Measurements from ENCODE around the gene KCND2. TPM values are rescaled to one million over a fixed set of nuclear protein-coding genes. Genes with fewer than 3 reads are reported as not detected.

The KCND2 gene
- 0.01 TPM in 1 of 2 replicates, not detected in the other for polyA plus RNA-seq (2011; rRNA removed)
- polyA plus RNA-seq (2012; cell fraction: cytosol; rRNA removed) = 0.06 TPM in 1 of 2 replicates, not detected in the other
- not detected in 2 replicates for polyA plus RNA-seq (2012; cell fraction: nucleus; rRNA removed)
- not detected in 3 replicates for polyA plus RNA-seq (2017; fragmentation: RNase III; extraction: RNeasy Plus Mini Kit Qiagen cat#74134 plus additional on column Dnase treatment)
- not detected in 2 replicates for polyA minus RNA-seq (2011; rRNA and poly(A)+ RNA removed)

DNA sequence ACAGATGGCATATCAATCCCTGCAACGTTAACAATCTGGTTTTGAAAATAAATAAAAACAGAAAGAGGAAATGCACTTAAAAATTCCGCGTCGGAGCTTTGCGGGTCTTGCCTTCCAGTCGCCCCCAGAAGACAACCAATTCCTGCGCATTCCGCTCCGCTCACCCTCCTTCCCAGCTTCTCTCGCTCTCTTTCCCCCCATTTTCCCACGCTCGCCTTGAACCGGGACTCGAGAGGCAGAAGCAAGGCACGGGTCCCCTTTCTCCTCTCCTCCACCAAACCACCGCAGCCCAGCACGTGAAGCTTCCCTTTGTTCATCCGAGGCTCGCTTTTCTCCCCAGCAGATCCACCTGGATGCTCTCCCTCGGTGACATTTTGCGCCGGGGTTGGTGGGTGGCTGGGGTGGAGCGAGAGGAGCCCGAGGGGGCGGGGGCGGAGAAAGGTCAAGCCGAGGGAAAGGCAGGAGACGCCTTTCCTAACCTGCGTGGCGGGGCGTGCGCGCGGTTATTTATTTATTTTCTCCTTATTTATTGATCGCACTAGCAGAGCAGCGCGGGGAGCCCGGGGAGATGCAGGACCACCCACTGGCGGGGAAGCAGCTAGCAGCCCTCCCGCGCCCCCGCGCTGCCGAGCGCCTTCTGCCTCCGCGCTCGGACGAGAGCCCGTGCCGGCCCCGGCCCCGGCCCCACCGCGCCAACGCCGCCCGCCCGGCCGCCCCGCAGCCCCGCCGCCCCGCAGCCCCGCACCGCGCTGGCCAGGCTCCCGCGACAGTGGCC, at the start of gene KCND2:
TSS of gene KCND2 (plus strand) at position 475 of the 775 bp plus-strand sequence.
- DNase-seq (ENCODE audit: low read depth in 1 of 2, low spot score in 1 of 2) (no peak), ATAC-seq (peak; percentile 46 to 54; a peak in 4 of 6 replicates), FAIRE-seq (no peak)
- WGBS (ENCODE audit: missing lambda C conversion rate) = under 1% methylated on average over 40 of the region's 69 CpGs
- ChIA-PET CTCF (interaction anchor here (0.9 kb wide), 1 partner anchor 9 kb away, joined by 5 read pairs; no protein-coding TSS in a partner anchor), POLR2A (no interaction called here)
- Histone ChIP-seq H3K4me2 (peak within 1 kb of the TSS; percentile 97), H3K9me3 (no peaks in the 10 kb centered on the region), H3K27ac (no peak within 1 kb of the TSS), H3K4me1 (peaks cover 8% of the 10 kb centered on the region), H3K4me3 (peak within 1 kb of the TSS; percentile 40)
- TF ChIP-seq CHD4 (IDR thresholded peaks at IDR 0.05; ENCODE audit: borderline replicate concordance) = no peak
- TF ChIP-seq RNF2 (IDR thresholded peaks at IDR 0.05; ENCODE audit: borderline replicate concordance, low read depth) = peak; percentile 54; the same call in 1 of the 2 replicates

DNA sequence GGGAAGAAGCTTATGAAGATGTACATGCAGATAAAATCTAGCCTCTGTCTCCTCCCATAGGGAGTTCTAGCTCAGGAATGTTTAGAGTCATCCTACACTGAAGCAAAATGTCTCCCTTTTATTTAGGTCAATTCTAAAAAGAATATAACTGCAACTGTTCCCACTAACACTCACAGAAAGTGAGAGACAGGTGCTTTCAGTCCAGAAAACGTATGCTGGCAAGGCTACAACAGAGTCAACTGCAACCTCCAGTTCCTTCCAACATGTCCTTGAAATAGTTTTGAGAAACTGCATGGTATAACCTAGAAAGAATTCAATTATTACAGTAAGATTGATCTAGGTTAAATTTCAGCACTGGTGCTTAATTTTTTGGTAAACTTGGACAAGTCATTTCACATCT, 46.8 kb upstream of the KCND2 start:
- CTCF ChIA-PET = no interaction called here
- Histone ChIP-seq H3K4me1 (no peaks in the 10 kb centered on the region), H3K27ac (no peak overlapping the region), H3K4me3 (no peak overlapping the region), H3K4me2 (no peak overlapping the region), H3K9me3 (no peaks in the 10 kb centered on the region)
- no peak for ATAC-seq
- FAIRE-seq = no peak
- no peak for DNase-seq (ENCODE audit: low read depth in 1 of 2, low spot score in 1 of 2)
- POLR2A ChIA-PET = no interaction called here
- WGBS (ENCODE audit: missing lambda C conversion rate) = 0% methylated on average over 1 of the region's 1 CpG
- TF ChIP-seq TFCP2L1 (CRISPR knock-in tag; IDR thresholded peaks at IDR 0.05) (no peak), CEBPB (IDR thresholded peaks at IDR 0.05) (no peak), SMC3 (IDR thresholded peaks at IDR 0.05) (no peak), EHMT2 (IDR thresholded peaks at IDR 0.05; ENCODE audit: low read depth) (no peak), RARB (CRISPR knock-in tag; IDR thresholded peaks at IDR 0.05) (no peak), TP53 (CRISPR knock-in tag; IDR thresholded peaks at IDR 0.05) (no peak), KDM5A (IDR thresholded peaks at IDR 0.05) (no peak), POLR2AphosphoS2 (conservative IDR thresholded peaks at IDR 0.05; ENCODE audit: low read length) (no peak)
- TF ChIP-seq, protein P1, sequence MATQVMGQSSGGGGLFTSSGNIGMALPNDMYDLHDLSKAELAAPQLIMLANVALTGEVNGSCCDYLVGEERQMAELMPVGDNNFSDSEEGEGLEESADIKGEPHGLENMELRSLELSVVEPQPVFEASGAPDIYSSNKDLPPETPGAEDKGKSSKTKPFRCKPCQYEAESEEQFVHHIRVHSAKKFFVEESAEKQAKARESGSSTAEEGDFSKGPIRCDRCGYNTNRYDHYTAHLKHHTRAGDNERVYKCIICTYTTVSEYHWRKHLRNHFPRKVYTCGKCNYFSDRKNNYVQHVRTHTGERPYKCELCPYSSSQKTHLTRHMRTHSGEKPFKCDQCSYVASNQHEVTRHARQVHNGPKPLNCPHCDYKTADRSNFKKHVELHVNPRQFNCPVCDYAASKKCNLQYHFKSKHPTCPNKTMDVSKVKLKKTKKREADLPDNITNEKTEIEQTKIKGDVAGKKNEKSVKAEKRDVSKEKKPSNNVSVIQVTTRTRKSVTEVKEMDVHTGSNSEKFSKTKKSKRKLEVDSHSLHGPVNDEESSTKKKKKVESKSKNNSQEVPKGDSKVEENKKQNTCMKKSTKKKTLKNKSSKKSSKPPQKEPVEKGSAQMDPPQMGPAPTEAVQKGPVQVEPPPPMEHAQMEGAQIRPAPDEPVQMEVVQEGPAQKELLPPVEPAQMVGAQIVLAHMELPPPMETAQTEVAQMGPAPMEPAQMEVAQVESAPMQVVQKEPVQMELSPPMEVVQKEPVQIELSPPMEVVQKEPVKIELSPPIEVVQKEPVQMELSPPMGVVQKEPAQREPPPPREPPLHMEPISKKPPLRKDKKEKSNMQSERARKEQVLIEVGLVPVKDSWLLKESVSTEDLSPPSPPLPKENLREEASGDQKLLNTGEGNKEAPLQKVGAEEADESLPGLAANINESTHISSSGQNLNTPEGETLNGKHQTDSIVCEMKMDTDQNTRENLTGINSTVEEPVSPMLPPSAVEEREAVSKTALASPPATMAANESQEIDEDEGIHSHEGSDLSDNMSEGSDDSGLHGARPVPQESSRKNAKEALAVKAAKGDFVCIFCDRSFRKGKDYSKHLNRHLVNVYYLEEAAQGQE (IDR thresholded peaks at IDR 0.05) = no peak
- TF ChIP-seq, protein P2, sequence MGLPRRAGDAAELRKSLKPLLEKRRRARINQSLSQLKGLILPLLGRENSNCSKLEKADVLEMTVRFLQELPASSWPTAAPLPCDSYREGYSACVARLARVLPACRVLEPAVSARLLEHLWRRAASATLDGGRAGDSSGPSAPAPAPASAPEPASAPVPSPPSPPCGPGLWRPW (IDR thresholded peaks at IDR 0.05) = no peak

DNA sequence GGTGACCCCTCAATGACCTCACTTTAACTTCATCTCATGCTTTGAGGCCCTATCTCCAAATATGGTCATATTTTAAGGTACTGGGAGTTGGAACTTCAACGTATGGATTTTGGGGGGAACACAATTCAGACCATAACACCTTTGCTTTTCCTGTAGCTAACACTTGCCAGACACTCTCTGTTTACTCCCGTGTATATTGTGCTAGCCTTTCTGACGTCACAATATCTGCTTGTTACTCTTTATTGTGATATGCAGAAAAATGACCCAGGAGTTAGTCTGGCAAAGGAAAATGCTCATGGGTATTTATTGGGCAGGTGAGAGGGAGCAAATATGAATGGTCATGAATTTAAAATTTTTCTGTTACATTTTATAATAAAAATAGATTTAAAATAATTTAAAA, 45.7 kb upstream of the KCND2 start:
- CTCF ChIA-PET = no interaction called here

More for the DNA sequence above, 45.7 kb upstream of the KCND2 start:
- FAIRE-seq (no peak), DNase-seq (ENCODE audit: low read depth in 1 of 2, low spot score in 1 of 2) (no peak), ATAC-seq (no peak)
- Histone ChIP-seq H3K4me3 (no peak overlapping the region), H3K4me2 (no peak overlapping the region), H3K4me1 (no peaks in the 10 kb centered on the region), H3K27ac (no peak overlapping the region), H3K9me3 (no peaks in the 10 kb centered on the region)
- TF ChIP-seq, protein P2 (IDR thresholded peaks at IDR 0.05) = no peak
- TF ChIP-seq HOXB13 (CRISPR knock-in tag; IDR thresholded peaks at IDR 0.05; ENCODE audit: low read depth) (no peak), CHD2 (IDR thresholded peaks at IDR 0.05; ENCODE audit: low read length, partially characterized antibody) (no peak), MYC (IDR thresholded peaks at IDR 0.05; ENCODE audit: borderline replicate concordance, low read length) (no peak), RNF2 (IDR thresholded peaks at IDR 0.05; ENCODE audit: borderline replicate concordance, low read depth) (no peak), RARB (CRISPR knock-in tag; IDR thresholded peaks at IDR 0.05) (no peak), JUNB (IDR thresholded peaks at IDR 0.05) (no peak), ZC3H11A (IDR thresholded peaks at IDR 0.05) (no peak), SMC3 (IDR thresholded peaks at IDR 0.05) (no peak), HOXB5 (CRISPR knock-in tag; IDR thresholded peaks at IDR 0.05) (no peak), KDM5A (IDR thresholded peaks at IDR 0.05) (no peak), POLR2AphosphoS2 (conservative IDR thresholded peaks at IDR 0.05; ENCODE audit: low read length) (no peak), HDAC2 (IDR thresholded peaks at IDR 0.05) (no peak), GATA3 (IDR thresholded peaks at IDR 0.05; ENCODE audit: borderline replicate concordance) (no peak)
- TF ChIP-seq, protein P3, sequence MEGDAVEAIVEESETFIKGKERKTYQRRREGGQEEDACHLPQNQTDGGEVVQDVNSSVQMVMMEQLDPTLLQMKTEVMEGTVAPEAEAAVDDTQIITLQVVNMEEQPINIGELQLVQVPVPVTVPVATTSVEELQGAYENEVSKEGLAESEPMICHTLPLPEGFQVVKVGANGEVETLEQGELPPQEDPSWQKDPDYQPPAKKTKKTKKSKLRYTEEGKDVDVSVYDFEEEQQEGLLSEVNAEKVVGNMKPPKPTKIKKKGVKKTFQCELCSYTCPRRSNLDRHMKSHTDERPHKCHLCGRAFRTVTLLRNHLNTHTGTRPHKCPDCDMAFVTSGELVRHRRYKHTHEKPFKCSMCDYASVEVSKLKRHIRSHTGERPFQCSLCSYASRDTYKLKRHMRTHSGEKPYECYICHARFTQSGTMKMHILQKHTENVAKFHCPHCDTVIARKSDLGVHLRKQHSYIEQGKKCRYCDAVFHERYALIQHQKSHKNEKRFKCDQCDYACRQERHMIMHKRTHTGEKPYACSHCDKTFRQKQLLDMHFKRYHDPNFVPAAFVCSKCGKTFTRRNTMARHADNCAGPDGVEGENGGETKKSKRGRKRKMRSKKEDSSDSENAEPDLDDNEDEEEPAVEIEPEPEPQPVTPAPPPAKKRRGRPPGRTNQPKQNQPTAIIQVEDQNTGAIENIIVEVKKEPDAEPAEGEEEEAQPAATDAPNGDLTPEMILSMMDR (IDR thresholded peaks at IDR 0.05) = no peak
- POLR2A ChIA-PET = no interaction called here
- WGBS (ENCODE audit: missing lambda C conversion rate) = 0% methylated on average over 3 of the region's 3 CpGs
